GM19023 (cell line): ENCODE data around the gene USP2.
A peak's percentile ranks its signal among the peaks of the same experiment; 100 is the strongest.

Experiments used
- ATAC-seq: cut with Tn5 transposase; IDR thresholded peaks from one replicate; pipeline ENCODE4 v1.9.1; 2021; ENCODE audit warnings: mild to moderate bottlenecking, moderate library complexity; ENCODE audit not compliant: unreplicated experiment

USP2 gene

DNA sequence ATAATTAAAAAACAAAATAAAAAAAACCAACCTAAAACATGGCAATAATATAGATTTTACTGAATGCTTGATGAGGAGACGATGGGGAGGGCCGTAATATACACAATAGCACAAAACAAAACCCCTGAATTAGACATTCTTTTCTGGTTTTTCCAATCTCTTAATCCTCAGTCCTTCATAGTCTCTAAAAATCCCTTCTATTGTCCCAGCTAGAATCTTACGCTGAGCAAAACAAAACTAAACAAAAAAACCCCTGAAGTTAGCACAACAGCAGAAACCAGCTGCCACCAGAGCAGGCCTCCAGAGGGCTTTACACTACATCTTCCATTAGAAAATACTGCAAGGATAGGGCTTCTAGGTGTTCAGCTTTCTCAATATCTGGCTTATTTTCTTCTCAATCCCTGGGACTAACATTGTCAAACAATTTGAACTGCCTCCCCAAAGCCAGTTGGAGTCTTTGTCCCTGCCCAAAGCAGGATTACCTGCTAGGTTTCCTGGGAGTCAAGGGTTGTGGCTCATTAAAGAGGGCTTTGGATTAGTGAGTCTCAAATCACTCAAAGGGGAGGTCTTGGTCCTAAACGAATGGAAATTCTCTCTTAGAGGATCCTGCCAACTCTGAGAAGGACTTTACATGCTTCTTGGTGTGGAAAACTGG lies 49.3 kb downstream of the USP2 start:
- ATAC-seq = no peak

DNA sequence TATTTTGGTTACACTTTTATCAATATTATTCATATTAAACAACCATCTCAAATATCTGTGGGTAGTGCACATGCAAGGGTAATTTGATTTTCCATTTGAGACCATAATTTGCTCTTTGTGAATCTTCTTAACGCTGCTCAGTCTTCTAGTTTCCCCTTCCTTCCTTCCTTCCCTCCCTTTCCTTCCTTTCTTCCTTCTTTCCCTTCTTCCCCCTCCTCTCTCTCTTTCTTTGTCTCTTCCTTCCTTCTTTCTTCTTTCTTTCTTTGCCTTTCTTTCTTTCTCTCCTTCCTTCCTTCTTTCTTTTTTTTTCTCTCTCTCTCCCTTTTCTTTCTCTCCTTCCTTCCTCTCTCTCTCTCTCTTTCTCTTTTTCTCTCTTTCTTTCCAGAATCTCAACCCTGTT lies 51.3 kb downstream of the USP2 start:
- no peak for ATAC-seq

DNA sequence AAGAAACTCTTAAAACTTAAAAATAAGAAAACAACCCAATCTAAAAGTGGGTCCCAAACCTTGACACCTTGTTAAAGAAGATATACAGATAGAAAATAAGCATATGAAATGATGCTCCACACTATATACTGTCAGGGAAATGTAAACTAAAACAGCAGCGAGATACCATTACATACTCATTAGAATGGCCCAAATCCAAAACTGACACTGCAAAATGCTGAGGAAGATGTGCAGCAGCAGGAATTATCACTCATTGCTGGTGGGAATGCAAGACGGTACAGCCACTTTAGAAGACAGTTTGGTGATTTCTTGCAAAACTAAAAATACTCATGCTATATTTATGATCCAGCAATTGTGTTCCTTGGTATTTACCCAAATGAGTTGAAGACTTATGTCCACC lies 52.2 kb downstream of the USP2 start:
- no peak for ATAC-seq

DNA sequence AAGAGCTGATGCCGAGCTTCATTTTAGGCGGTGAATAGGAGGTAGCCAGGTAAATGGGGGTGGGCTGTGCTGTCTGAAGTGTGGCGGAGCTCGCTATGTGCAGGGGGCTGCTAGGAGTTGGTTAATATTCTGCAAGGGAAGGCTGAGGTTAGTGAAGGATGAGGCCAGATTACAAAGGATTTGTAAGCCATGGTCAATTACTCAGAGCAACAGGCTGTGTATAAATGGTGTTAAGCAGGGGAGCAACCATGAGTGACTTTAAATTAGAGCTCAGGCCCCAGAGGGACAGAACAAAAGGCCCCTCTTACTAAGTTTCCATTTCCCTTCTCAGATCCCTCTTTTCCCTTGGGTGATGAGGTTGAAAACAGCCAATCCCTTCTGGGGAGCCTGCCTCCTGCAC lies 57.3 kb downstream of the USP2 start:
- ATAC-seq = no peak

DNA sequence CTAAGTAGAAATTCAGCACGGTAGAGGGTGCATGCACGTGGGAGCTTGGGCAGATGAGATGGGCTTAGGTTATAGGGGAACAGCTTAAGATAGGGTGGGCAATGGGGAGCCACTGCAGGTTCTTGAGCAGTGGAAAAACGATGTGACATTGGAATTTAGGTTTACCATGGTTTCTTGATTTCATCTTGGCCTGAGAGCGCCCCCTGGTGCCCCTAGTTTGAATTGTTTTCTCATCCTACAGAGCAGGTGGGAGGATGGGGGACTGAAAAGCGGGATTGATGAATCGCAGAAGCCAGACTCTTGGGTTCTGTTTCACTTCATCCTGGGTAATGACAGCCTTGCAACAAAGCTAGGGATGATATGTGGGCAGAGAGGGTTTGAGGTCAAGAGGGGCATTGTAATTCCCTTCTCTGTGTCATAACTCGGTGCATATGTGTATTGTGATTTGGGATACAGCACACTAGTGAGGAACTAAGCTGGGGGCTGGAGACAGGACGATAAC lies 57.9 kb downstream of the USP2 start:
- no peak for ATAC-seq

DNA sequence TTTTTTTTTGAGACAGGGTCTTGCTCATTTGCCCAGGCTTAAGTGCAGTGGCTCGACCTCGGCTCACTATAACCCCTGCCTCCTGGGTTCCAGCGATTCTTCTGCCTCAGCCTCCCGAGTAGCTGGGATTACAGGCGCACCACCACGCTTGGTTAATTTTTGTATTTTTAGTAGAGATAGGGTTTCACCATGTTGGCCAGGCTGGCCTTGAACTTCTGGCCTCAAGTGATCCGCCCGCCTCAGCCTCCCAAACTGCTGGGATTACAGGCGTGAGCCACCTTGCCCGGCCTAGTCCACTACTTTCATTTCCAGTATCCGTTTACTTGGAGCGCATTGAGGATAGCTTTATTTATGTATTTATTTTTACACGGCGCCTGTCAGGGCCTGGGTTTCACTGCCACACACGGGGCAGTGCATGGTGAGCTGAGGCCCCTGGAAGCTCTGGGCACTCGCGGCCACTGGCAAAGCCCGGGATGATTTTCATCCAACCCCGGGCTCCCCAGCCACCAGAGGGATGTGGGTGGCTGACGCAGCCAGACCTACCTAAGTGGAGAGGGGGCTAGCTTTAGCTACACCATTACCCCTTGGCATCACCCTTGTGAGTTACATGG lies 58.5 kb downstream of the USP2 start:
- ATAC-seq = no peak

DNA sequence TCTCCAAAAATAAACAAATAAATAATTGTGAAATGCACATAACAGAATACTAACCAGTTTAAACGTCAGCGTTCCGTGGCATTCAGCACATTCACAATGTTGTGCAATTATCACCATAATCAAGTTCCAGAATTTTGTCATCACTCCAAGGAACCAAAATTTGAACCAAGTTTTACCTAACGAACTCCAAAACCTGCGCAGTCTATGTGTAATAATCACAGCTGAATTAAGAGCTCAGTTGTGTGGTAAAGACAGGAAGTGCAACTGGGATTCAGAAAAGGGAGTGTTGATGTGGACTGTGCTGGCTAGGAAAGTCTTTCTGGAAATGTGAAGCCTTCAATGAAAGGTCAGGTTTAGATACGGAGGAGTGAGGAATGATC lies 59.1 kb downstream of the USP2 start:
- no peak for ATAC-seq

DNA sequence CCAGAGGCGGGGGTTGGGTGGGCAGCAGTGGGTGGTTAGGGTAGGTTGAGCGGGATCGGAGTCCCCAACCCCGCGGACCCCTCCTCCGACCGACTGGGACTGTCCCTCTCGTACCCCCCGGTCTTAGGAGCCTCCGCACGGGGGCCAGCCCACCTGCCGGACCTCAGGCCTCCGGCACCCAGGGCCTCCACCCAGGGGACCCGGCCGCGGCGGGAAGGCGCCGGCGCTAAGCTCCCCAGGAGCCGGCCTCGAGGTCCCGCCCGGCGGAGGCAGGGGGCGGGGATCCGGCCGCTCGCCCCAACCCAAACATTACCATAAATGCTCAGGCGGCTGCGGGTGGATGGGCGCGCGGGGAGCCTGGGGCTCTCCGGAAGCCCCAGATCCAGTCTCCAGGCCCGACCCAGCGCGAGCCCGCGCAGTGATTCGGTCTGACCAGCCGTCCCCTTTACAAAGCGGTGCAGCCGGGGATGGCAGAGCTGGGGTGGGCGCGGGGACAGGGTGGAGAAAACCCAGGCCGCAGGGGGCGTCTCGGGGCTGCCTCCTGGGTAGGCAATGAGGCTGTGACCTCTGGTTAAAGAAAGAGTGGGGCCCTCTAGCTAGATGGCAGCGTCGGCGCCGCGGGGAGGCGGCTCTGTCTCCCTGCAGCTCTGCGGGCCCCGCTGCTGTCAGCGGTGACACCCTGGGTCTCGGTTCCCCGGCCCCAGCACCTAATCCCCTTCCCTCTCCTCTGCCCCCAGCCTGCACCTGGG lies 60.5 kb downstream of the USP2 start:
- peak; percentile 42 for ATAC-seq

DNA sequence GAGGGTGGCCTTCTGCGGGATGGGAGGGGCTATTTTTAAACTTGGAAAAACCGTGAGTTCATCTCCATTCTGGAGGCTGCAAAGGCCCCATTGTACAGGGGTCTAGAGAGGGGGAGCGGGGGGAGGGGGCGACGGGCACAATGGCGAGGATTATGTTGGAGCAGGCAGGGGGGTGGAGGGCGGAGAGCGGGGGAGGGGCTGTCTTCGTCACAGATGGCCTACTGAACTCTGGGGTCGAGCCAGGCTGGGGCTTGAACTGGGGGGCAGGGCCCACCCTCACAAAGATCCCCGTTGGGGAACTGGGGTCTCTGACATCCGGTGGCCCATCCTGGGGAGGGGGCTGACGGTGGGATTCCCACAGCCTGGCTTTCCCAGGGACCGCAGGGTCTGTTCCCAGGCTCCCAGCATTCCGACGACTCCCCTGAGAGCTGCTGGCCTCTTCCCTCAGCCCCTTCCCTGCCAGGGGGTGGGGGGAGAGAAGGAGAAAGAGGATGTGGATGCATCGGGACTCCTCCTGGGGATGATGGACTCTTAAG lies 61.2 kb downstream of the USP2 start:
- ATAC-seq = no peak

DNA sequence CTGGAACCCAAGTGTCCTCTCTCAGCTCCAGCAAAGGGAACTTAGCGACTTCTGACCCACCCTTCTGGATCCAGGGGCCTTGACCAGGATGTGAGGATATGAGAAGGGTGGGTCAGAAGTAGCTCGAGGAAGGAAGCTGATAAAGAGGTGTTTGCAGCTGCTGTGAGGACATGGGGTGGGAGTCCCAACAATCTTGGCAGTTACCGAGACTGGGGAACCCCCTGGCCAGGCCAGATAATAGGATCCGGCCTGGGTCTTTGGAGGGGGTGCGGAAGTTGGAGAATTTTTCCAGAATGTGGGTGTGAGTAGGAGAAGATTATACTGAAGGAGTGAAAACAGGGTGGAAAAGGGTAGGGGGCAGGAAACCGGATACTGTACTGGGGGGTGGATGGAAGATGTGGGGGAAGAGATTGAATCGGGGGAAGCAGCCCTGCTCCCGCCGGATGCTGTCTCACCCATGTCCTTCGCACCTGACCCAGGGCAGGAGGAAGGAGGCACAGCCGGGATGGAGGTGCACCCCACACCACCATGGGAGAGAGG lies 61.7 kb downstream of the USP2 start:
- no peak for ATAC-seq

DNA sequence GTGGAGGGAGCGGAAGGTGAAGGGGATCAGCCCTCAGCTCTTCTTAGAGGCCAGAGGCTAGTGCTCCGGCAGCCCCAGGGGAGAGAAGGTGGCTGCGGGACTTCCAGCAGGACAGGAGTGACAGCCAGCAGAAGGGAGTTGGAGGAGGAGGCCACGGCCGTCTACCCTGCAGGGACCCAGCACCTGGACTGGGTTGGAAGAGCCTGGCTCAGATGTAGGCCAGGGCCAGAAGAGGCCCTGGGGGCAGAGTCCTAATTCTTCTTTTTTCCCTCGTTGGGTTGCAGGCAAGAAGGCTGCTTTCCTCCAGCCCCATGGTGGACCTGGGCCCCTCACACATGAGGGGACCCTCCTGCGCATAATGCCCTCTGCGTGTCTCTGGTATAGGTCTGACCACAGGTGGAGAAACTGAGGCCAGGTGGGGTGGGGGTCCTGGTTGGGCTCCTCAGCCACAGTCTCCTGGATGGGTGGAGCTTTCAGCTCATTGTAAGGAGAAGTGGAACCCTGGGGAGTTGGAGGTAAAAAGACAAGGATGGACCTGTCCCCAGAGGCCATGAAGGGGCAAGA lies 62.3 kb downstream of the USP2 start:
- no peak for ATAC-seq

DNA sequence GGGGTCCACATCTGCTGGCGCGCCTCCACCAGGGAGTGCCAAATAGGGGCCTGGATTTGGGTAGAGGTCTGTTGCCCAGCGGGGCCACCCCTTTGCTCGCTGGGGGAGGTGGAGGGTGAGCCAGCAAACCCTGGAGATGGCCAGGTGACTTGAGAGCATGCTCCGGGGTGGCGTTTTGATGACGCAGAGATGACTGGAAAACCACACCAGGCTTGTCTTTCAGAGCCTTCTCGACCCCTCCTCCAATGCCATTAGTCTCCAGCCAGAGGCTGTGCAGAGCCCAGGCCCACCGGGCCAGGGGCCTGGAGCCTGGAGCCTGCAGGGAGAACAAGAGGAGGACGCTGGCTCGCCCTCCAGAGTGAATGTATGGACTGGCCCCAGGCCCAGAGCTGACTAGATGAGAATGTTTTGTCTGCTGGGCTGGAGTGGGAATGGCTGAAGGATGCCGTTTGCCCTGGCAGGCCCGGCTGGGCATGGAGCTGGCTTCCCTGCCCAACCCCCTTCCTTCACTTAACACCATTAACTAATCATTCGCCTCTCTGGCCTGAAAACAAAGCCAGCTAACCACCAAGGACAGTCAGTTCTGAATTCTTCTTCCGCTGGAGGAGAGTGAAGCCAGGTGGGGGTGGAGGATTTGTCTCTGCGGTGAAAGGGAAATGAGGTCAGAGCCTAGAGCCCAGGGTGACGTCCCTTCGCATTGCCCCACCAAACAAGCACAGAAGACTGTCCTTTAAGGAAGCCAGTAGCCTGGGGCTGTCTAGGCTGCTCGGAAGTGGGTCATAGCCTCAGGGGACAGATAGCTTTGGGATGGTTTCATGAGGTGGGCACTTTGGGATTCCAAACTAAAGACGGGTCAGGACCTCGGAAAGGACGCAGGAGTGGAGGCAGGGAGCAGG lies 63.0 kb downstream of the USP2 start:
- ATAC-seq = no peak

DNA sequence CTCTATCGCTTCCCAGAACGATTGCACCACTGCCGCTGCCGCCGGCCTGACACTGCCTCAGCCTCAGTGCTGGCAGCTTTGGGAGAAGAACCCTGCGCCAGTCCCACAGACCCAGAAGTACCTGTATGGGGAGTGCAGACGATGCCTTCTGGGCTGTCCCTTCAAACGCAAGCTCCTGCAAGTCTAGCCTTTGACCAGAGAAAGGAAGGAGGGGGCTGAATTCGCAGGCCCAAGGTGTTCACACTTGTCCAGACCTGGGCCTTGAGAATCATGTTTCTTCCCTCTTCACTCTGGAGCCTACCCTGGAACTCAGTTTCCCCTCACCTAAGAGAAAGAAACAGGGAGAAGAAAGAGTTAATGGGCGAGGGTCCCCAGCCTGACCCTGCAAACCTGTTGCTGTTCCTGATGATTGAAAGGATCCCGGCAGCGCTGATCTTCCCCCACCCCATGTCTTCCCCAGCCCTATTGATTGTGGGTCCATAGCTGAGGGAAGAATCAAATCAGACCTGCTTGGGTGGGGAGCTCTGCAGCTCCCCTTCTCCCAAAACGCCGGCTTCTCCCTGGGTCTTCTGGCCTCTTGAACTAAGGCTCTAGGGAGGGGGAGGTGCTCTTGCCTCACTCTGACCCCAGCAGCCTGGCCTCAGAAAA lies 63.8 kb downstream of the USP2 start:
- no peak for ATAC-seq

DNA sequence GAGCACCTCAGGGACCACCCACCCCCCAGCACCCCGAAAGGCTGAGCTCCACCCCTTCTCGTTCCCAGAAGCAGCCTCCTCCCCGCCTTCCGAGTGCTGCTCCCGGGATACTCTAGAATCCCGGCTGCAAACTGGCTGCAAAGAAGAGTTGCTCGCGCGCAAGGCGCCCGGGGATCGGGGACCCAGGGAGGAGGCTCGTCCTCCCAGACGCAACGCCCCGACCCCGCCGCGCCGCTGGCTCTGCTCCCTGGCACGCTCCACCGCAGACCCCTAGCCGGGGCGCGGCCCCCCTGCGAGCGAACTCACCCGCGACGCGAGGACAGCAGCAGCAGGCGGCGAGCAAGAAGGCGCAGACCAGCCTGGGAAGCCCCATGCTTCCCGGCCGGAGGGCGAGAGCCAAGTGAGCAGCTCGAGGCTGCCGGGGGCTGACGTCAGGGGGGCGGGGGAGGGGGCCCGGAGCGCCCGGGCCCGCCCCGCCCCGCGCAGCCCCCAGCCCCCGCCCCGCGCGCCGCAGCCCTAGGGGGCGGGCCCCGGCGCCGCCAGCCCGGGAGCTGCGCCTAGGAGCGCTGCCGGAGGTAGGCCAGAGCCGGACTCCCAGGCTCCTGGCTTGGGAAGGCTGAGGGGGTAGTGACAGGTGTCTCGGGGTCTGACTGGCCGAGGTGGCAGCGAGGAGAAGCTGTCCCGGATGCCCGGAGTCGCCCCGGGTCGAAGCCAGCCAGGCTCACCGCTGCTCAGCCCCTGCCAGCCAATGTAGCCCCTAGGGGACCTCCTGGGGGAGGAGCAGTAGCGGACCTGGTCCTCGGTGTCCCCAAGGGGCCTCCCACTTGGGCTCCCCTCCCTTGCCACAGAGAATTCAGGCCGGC lies 64.5 kb downstream of the USP2 start, which contains the start of gene MCAM:
Gene MCAM, minus strand, starts transcription at position 402 of the 863 bp plus-strand sequence. Its CDS starts 29 bp downstream, at position 373.
- ATAC-seq = no peak

DNA sequence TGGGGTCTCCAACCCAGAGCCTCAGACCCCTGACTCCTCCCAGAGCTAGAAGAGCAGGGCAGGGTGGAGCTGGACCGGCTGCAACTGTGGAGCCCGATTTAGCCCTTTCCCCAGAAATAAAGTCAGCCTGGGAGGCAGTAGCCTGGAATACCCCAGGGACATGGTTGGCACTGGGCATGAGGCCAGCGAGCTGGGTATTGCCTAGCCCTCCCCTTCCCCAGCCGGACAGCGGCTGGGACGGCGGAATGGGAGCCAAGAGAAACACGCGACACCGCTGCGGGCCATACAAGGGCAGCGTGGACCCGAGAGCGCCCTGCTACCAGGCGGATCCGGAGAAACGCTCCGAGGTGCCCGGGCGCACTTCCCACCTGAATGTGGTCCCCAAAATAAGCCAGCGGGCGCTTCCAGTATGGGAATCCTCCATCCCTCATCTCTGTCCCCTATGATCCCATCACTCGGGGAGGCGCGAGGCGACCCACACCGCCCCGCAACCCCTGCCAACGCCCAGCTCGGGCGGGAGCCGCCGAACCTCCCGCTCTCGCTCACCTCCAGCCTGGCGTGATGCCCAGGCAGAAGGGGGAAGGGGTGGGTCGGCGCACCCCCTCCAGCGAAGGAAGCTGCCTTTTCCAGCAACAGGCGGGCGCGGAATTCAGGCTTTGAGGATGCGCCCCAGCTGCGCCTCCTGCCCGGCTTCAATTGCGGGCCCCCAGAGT lies 65.3 kb downstream of the USP2 start:
- no peak for ATAC-seq

DNA sequence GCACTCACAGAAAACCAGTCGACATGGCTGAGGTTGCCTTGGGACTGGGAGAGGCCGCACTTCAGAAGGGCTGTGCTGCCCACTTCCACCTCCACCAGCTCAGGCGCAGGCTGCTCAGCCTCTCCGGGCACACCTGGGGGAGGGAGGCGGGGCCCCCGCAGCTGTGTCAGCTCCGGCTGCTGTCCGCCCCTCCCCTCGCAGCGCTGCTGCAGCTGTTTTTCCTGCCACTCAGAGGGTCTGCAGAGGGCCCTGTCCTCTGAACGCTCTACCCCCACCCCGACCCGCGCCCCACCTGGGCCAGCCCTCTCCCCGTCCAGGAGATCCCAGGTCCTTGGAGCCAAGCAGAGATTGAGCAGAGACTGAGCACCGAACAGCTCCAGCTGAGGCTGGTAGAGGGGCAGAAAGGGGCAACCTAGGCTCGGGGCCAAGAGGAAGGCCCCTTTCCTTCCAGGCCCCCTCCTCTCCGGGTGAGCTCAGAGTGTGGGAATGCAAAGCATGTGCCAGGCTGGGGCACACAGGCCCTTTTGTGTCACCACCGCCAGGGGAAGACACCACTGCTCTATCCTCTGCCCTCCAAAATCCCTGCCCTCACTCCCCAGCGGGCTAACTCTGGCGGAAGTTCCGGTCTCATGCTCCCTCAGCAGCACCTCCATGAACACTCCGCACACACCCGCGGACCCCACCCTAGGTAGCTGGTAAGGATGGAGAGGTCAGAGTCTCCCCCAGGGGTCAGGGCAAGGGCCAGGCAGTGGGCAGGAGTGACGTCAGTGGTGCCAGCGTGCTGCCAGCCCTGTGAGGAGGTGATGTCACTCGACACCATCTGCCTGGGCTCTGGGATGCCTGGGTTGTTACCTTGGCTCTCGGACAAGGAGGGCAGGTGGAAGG lies 66.1 kb downstream of the USP2 start:
- ATAC-seq = no peak

DNA sequence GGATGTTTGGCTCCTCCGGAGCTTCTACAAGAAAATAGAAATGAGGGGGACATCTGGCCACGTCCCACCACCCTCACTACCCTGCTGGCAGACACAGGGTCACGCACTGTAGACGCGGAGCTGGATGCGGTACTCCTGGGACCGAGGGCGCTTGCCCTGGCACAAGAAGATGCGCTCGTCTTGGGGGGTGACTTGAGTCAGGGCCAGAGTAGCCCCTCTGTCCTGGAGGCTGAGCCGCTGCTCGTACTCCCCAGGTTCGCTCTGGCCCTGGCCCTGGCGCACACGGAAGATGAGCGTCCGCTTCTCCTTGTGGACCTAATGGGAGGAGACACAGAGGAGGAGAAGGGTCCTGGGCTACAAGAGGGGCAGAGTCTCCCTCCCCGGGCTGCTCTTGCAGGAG lies 66.8 kb downstream of the USP2 start:
- ATAC-seq = no peak
